GM21576 (cell line): ENCODE results near the gene PTMA.
"Not testable (repeated sequence)": the region's sequence is repeated elsewhere in the genome, so short reads cannot be mapped to it uniquely, and the experiment has no call there.

Source experiments
- ATAC-seq: cut with Tn5 transposase; IDR thresholded peaks from one replicate; pipeline ENCODE4 v1.9.1; 2021; ENCODE audit warnings: mild to moderate bottlenecking, moderate library complexity; ENCODE audit not compliant: unreplicated experiment

Gene PTMA

GRCh38 chr2:231749016-231749415 is 40.7 kb downstream of the PTMA start:
- not testable (repeated sequence) for ATAC-seq

- no peak for ATAC-seq
These were observed 42.9 kb downstream of the PTMA start for GRCh38 chr2:231751042-231751815.

GRCh38 chr2:231752061-231752460 is 43.7 kb downstream of the PTMA start:
- ATAC-seq = no peak

GRCh38 chr2:231761735-231762134 is 53.4 kb downstream of the PTMA start:
- no peak for ATAC-seq
